ENCODE measurements around the gene ULBP1.
"Not testable (repeated sequence)": the region's sequence is repeated elsewhere in the genome, so short reads cannot be mapped to it uniquely, and the experiment has no call there.

The ULBP1 gene

GRCh38 chr6:150005761-150006651 lies 42.3 kb downstream of the ULBP1 start:
- no peak for DNase-seq (ENCODE audit: low read depth)

- peak; percentile 57 for DNase-seq (ENCODE audit: low read depth)
Measured at GRCh38 chr6:150006961-150007464, 43.3 kb downstream of the ULBP1 start.

GRCh38 chr6:150008588-150008987 lies 44.8 kb downstream of the ULBP1 start:
- DNase-seq (ENCODE audit: low read depth), result peak; percentile 72

GRCh38 chr6:150012846-150013784 lies 49.4 kb downstream of the ULBP1 start:
- not testable (repeated sequence) for DNase-seq (ENCODE audit: low read depth)

- not testable (repeated sequence) for DNase-seq (ENCODE audit: low read depth)
Measured at GRCh38 chr6:150013785-150014622, 50.3 kb downstream of the ULBP1 start.

- DNase-seq (ENCODE audit: low read depth), result not testable (repeated sequence)
Measured at GRCh38 chr6:150014623-150015280, 51.0 kb downstream of the ULBP1 start.

- DNase-seq (ENCODE audit: low read depth), result peak; percentile 34
Measured at GRCh38 chr6:150015281-150016001, 51.7 kb downstream of the ULBP1 start.

- peak; percentile 76 for DNase-seq (ENCODE audit: low read depth)
Measured at GRCh38 chr6:150016324-150017185, 52.8 kb downstream of the ULBP1 start.

GRCh38 chr6:150017186-150017521 lies 53.4 kb downstream of the ULBP1 start:
- DNase-seq (ENCODE audit: low read depth), result not testable (repeated sequence)

GRCh38 chr6:150018846-150019580 lies 55.3 kb downstream of the ULBP1 start:
- no peak for DNase-seq (ENCODE audit: low read depth)

GRCh38 chr6:150021870-150022269 lies 58.1 kb downstream of the ULBP1 start:
- DNase-seq (ENCODE audit: low read depth), result not testable (repeated sequence)
